Liver (tissue), 9 donors: ENCODE data around the gene FGR. TPM values are rescaled to one million over a fixed set of nuclear protein-coding genes. Genes with fewer than 3 reads are reported as not detected.

Experiments
- DNase-seq: peaks from one replicate; pipeline ENCODE4 v3.0.0-alpha.2; 2017; ENCODE audit warnings: low spot score
- H3K27ac ChIP-seq, 2 donors: one replicate each; pipeline ENCODE4 v1.7.0; 2013; ENCODE audit warnings: inconsistent platforms in 2 of 2, low read length in 2 of 2, control low read depth in 1 of 2, low read depth in 1 of 2, mild to moderate bottlenecking in 1 of 2
- H3K27me3 ChIP-seq, 4 donors: one replicate each; pipeline versions ENCODE4 v1.6.1 to v1.7.0; 2013; ENCODE audit warnings: low read length in 3 of 4, inconsistent platforms in 1 of 4, mild to moderate bottlenecking in 1 of 4, moderate library complexity in 1 of 4; ENCODE audit not compliant: control insufficient read depth in 4 of 4, insufficient read depth in 4 of 4
- H3K36me3 ChIP-seq, 4 donors: one replicate each; pipeline versions ENCODE4 v1.6.1 to v1.7.0; 2013; ENCODE audit warnings: low read length in 3 of 4, mild to moderate bottlenecking in 3 of 4, low read depth in 1 of 4, moderate library complexity in 1 of 4; ENCODE audit not compliant: control insufficient read depth in 4 of 4, insufficient read depth in 3 of 4
- H3K4me1 ChIP-seq, 4 donors: one replicate each; pipeline versions ENCODE4 v1.6.1 to v1.7.0; 2013; ENCODE audit warnings: low read length in 3 of 4, mild to moderate bottlenecking in 3 of 4, moderate library complexity in 1 of 4; ENCODE audit not compliant: control insufficient read depth in 4 of 4, insufficient read depth in 4 of 4
- H3K4me3 ChIP-seq, 3 donors: one replicate each; pipeline versions ENCODE4 v1.6.1 to v1.7.0; 2013; ENCODE audit warnings: low read length in 3 of 3, control low read depth in 1 of 3, low read depth in 1 of 3, mild to moderate bottlenecking in 1 of 3
- H3K9ac ChIP-seq, 2 donors: one replicate each; pipeline ENCODE4 v1.7.0; 2013; ENCODE audit warnings: low read length in 2 of 2, mild to moderate bottlenecking in 2 of 2, moderate library complexity in 2 of 2, control low read depth in 1 of 2, low read depth in 1 of 2
- H3K9me3 ChIP-seq, 4 donors: one replicate each; pipeline versions ENCODE4 v1.6.1 to v1.7.0; 2013; ENCODE audit warnings: low read length in 3 of 4; ENCODE audit not compliant: control insufficient read depth in 4 of 4
- ATF3 ChIP-seq: IDR thresholded peaks from 2 replicates; pipeline ENCODE4 v1.6.1; 2016; ENCODE audit warnings: antibody characterized with exemption
- CTCF ChIP-seq: fragments of 150-350 bp; IDR thresholded peaks from 2 replicates; pipeline ENCODE4 v1.5.1; 2017; ENCODE audit warnings: improper control_type of control experiment, low read depth, low read length; ENCODE audit not compliant: missing input control
- EGR1 ChIP-seq, 2 donors: IDR thresholded peaks; 2 replicates each; pipeline ENCODE4 v1.6.1; 2016 to 2018; ENCODE audit warnings: antibody characterized with exemption in 2 of 2, low read depth in 2 of 2
- FOXA1 ChIP-seq: IDR thresholded peaks from 2 replicates; pipeline ENCODE4 v1.6.1; 2016; ENCODE audit warnings: antibody characterized with exemption
- FOXA2 ChIP-seq: IDR thresholded peaks from 2 replicates; pipeline ENCODE4 v1.6.1; 2016; ENCODE audit warnings: antibody characterized with exemption
- GABPA ChIP-seq, 2 donors: IDR thresholded peaks in 1 of 2; conservative IDR thresholded peaks in 1 of 2; 2 replicates each; pipeline ENCODE4 v1.6.1; 2016; ENCODE audit warnings: antibody characterized with exemption in 2 of 2, mild to moderate bottlenecking in 1 of 2, moderate library complexity in 1 of 2
- JUND ChIP-seq, 2 donors: IDR thresholded peaks; 2 replicates each; pipeline ENCODE4 v1.6.1; 2016; ENCODE audit warnings: antibody characterized with exemption in 2 of 2
- MAX ChIP-seq: IDR thresholded peaks from 2 replicates; pipeline ENCODE4 v1.6.1; 2016; ENCODE audit warnings: antibody characterized with exemption
- NR2F2 ChIP-seq: IDR thresholded peaks from 2 replicates; pipeline ENCODE4 v1.6.1; 2016; ENCODE audit warnings: antibody characterized with exemption
- RAD21 ChIP-seq, 2 donors: IDR thresholded peaks; 2 replicates each; pipeline ENCODE4 v1.6.1; 2016; ENCODE audit warnings: antibody characterized with exemption in 2 of 2, mild to moderate bottlenecking in 2 of 2
- REST ChIP-seq: IDR thresholded peaks from 2 replicates; pipeline ENCODE4 v1.6.1; 2016; ENCODE audit warnings: antibody characterized with exemption, mild to moderate bottlenecking
- RXRA ChIP-seq, 2 donors: IDR thresholded peaks; 2 replicates each; pipeline ENCODE4 v1.6.1; 2017 to 2018; ENCODE audit warnings: antibody characterized with exemption in 2 of 2, mild to moderate bottlenecking in 1 of 2
- SP1 ChIP-seq: IDR thresholded peaks from 2 replicates; pipeline ENCODE4 v1.6.1; 2018; ENCODE audit warnings: antibody characterized with exemption, mild to moderate bottlenecking
- TAF1 ChIP-seq: conservative IDR thresholded peaks from 2 replicates; pipeline ENCODE4 v1.6.1; 2016; ENCODE audit warnings: antibody characterized with exemption, mild to moderate bottlenecking
- YY1 ChIP-seq: IDR thresholded peaks from 2 replicates; pipeline ENCODE4 v1.6.1; 2016; ENCODE audit warnings: antibody characterized with exemption, mild to moderate bottlenecking
- ZBTB33 ChIP-seq: IDR thresholded peaks from 2 replicates; pipeline ENCODE4 v1.6.1; 2016; ENCODE audit warnings: antibody characterized with exemption
- whole genome bisulfite sequencing: extraction: QIAGEN DNeasy Blood & Tissue Kit; methylation state at CpG from one replicate; pipeline ENCODE4 v1.1.7; 2013; 5-methylcytosine and 5-hydroxymethylcytosine counted together
- polyA plus RNA-seq, 2 donors: library from polyadenylated mRNA; stranded (reverse) in 1 of 2; unstranded in 1 of 2; fragments of 200-250 nt in 1 of 2; fragments of >200 nt in 1 of 2; fragmentation: Nextera tagmentation in 1 of 2; extraction: Ambion mirVana in 1 of 2; gene quantifications; one replicate each; pipeline versions ENCODE4 v1.2.1 to v1.2.3, GENCODE V29; 2013 to 2015
- total RNA-seq, 2 donors: library from RNA; depleted of rRNA; stranded (reverse); fragments of >200 nt; gene quantifications; one replicate each; pipeline ENCODE4 v1.2.3, GENCODE V29; 2014
- donor health status: healthy.
- donor health status: healthy.
- donor health status: healthy.
- donor health status: healthy.
- donor health status: healthy.

FGR gene
- total and polyA plus RNA-seq, 4 donors, result 2.8 to 20.2 (median 6.2) TPM

GRCh38 chr1:27577504-27578188 is 57.3 kb downstream of the FGR start:
- Histone ChIP-seq H3K9ac (no peak overlapping the region), H3K27ac (no peak overlapping the region), H3K36me3 (no peaks in the 10 kb centered on the region), H3K4me3 (no peak overlapping the region), H3K27me3 (no peaks in the 10 kb centered on the region), H3K4me1 (peaks cover 19 to 53% (median 40%) of the 10 kb centered on the region in 4 donors), H3K9me3 (no peaks in the 10 kb centered on the region)
- TF ChIP-seq MAX (no peak), EGR1 (IDR thresholded peaks at IDR 0.05; ENCODE audit: low read depth in 2 of 2) (no peak), YY1 (no peak), ZBTB33 (no peak), FOXA2 (no peak), JUND (IDR thresholded peaks at IDR 0.05) (no peak), REST (no peak), ATF3 (no peak), RAD21 (IDR thresholded peaks at IDR 0.05) (no peak), TAF1 (no peak), RXRA (IDR thresholded peaks at IDR 0.05) (no peak)
- no peak for DNase-seq
- WGBS, result 77% methylated on average over 4 of the region's 4 CpGs

- Histone ChIP-seq H3K4me3 (no peak overlapping the region), H3K36me3 (no peaks in the 10 kb centered on the region), H3K27me3 (no peaks in the 10 kb centered on the region), H3K9me3 (no peaks in the 10 kb centered on the region), H3K9ac (no peak overlapping the region), H3K4me1 (peaks cover 22 to 53% (median 41%) of the 10 kb centered on the region in 4 donors), H3K27ac (no peak overlapping the region)
- WGBS, result 85% methylated on average over 7 of the region's 7 CpGs
- no peak for DNase-seq
- TF ChIP-seq FOXA2 (no peak), TAF1 (no peak), GABPA (IDR thresholded peaks at IDR 0.05 in 1 of 2, conservative IDR thresholded peaks at IDR 0.05 in 1 of 2) (no peak), SP1 (no peak), CTCF (no peak), YY1 (no peak), JUND (IDR thresholded peaks at IDR 0.05) (no peak), EGR1 (IDR thresholded peaks at IDR 0.05; ENCODE audit: low read depth in 2 of 2) (no peak), FOXA1 (no peak), NR2F2 (no peak), REST (no peak), RXRA (IDR thresholded peaks at IDR 0.05) (no peak)
Measured at GRCh38 chr1:27576806-27577227, 58.2 kb downstream of the FGR start.
